ENCODE data around the gene IPMK.

The IPMK gene

GRCh38 chr10:58267713-58268453 is at the start of gene IPMK:
Gene IPMK, minus strand, starts transcription at chr10:58267894. Its CDS starts 283 bp downstream, at chr10:58267611.
- H3K27me3 ChIP-seq (ENCODE audit: control insufficient read depth in 1 of 2, insufficient read depth in 2 of 2, low read length in 2 of 2) = no peaks in the 10 kb centered on the region
- peak within 1 kb of the TSS; percentile 77 to 96 for H3K9ac ChIP-seq (ENCODE audit: low read depth in 1 of 2, low read length in 2 of 2)
- H3K9me3 ChIP-seq (ENCODE audit: control insufficient read depth in 1 of 2, low read length in 2 of 2) = no peaks in the 10 kb centered on the region
- peaks cover 21 to 23% of the 10 kb centered on the region in 2 donors for H3K4me1 ChIP-seq (ENCODE audit: control insufficient read depth in 1 of 2, insufficient read depth in 2 of 2, low read length in 2 of 2)
- no peaks in the 10 kb centered on the region for H3K36me3 ChIP-seq (ENCODE audit: control insufficient read depth in 1 of 2, insufficient read depth in 2 of 2, low read length in 2 of 2)
- H3K4me3 ChIP-seq (ENCODE audit: low read depth in 1 of 2, low read length in 2 of 2) = peak within 1 kb of the TSS; percentile 96
- peak within 1 kb of the TSS; percentile 90 for H3K27ac ChIP-seq (ENCODE audit: low read depth, low read length)

GRCh38 chr10:58316874-58317273 is 49.2 kb upstream of the IPMK start:
- no peak overlapping the region for H3K9ac ChIP-seq (ENCODE audit: low read depth in 1 of 2, low read length in 2 of 2)
- no peaks in the 10 kb centered on the region for H3K27me3 ChIP-seq (ENCODE audit: control insufficient read depth in 1 of 2, insufficient read depth in 2 of 2, low read length in 2 of 2)
- H3K36me3 ChIP-seq (ENCODE audit: control insufficient read depth in 1 of 2, insufficient read depth in 2 of 2, low read length in 2 of 2) = no peaks in the 10 kb centered on the region
- H3K4me3 ChIP-seq (ENCODE audit: low read depth in 1 of 2, low read length in 2 of 2) = no peak overlapping the region
- H3K4me1 ChIP-seq (ENCODE audit: control insufficient read depth in 1 of 2, insufficient read depth in 2 of 2, low read length in 2 of 2) = no peaks in the 10 kb centered on the region
- H3K27ac ChIP-seq (ENCODE audit: low read depth, low read length) = no peak overlapping the region
- no peaks in the 10 kb centered on the region for H3K9me3 ChIP-seq (ENCODE audit: control insufficient read depth in 1 of 2, low read length in 2 of 2)

- H3K36me3 ChIP-seq (ENCODE audit: control insufficient read depth in 1 of 2, insufficient read depth in 2 of 2, low read length in 2 of 2) = no peaks in the 10 kb centered on the region
- no peak overlapping the region for H3K9ac ChIP-seq (ENCODE audit: low read depth in 1 of 2, low read length in 2 of 2)
Measured at GRCh38 chr10:58311026-58311425, 43.3 kb upstream of the IPMK start.

GRCh38 chr10:58307676-58308075 is 40.0 kb upstream of the IPMK start:
- no peaks in the 10 kb centered on the region for H3K27me3 ChIP-seq (ENCODE audit: control insufficient read depth in 1 of 2, insufficient read depth in 2 of 2, low read length in 2 of 2)
- H3K9me3 ChIP-seq (ENCODE audit: control insufficient read depth in 1 of 2, low read length in 2 of 2) = no peaks in the 10 kb centered on the region
- H3K27ac ChIP-seq (ENCODE audit: low read depth, low read length) = no peak overlapping the region
- H3K4me3 ChIP-seq (ENCODE audit: low read depth in 1 of 2, low read length in 2 of 2) = no peak overlapping the region
- no peak overlapping the region for H3K9ac ChIP-seq (ENCODE audit: low read depth in 1 of 2, low read length in 2 of 2)
- H3K4me1 ChIP-seq (ENCODE audit: control insufficient read depth in 1 of 2, insufficient read depth in 2 of 2, low read length in 2 of 2) = peaks cover under 1% of the 10 kb centered on the region in 2 donors
- H3K36me3 ChIP-seq (ENCODE audit: control insufficient read depth in 1 of 2, insufficient read depth in 2 of 2, low read length in 2 of 2) = no peaks in the 10 kb centered on the region

More at GRCh38 chr10:58311026-58311425, 43.3 kb upstream of the IPMK start:
- Histone ChIP-seq H3K9me3 (ENCODE audit: control insufficient read depth in 1 of 2, low read length in 2 of 2) (no peaks in the 10 kb centered on the region), H3K27me3 (ENCODE audit: control insufficient read depth in 1 of 2, insufficient read depth in 2 of 2, low read length in 2 of 2) (no peaks in the 10 kb centered on the region), H3K27ac (ENCODE audit: low read depth, low read length) (no peak overlapping the region), H3K4me3 (ENCODE audit: low read depth in 1 of 2, low read length in 2 of 2) (no peak overlapping the region), H3K4me1 (ENCODE audit: control insufficient read depth in 1 of 2, insufficient read depth in 2 of 2, low read length in 2 of 2) (no peaks in the 10 kb centered on the region)

GRCh38 chr10:58305821-58306220 is 38.1 kb upstream of the IPMK start:
- H3K27me3 ChIP-seq (ENCODE audit: control insufficient read depth in 1 of 2, insufficient read depth in 2 of 2, low read length in 2 of 2) = no peaks in the 10 kb centered on the region
- no peak overlapping the region for H3K9ac ChIP-seq (ENCODE audit: low read depth in 1 of 2, low read length in 2 of 2)
- H3K4me1 ChIP-seq (ENCODE audit: control insufficient read depth in 1 of 2, insufficient read depth in 2 of 2, low read length in 2 of 2) = peaks cover 2 to 10% of the 10 kb centered on the region in 2 donors
- no peak overlapping the region for H3K27ac ChIP-seq (ENCODE audit: low read depth, low read length)
- H3K9me3 ChIP-seq (ENCODE audit: control insufficient read depth in 1 of 2, low read length in 2 of 2) = no peaks in the 10 kb centered on the region
- no peaks in the 10 kb centered on the region for H3K36me3 ChIP-seq (ENCODE audit: control insufficient read depth in 1 of 2, insufficient read depth in 2 of 2, low read length in 2 of 2)
- no peak overlapping the region for H3K4me3 ChIP-seq (ENCODE audit: low read depth in 1 of 2, low read length in 2 of 2)

- Histone ChIP-seq H3K9me3 (ENCODE audit: control insufficient read depth in 1 of 2, low read length in 2 of 2) (no peaks in the 10 kb centered on the region), H3K27ac (ENCODE audit: low read depth, low read length) (no peak overlapping the region), H3K9ac (ENCODE audit: low read depth in 1 of 2, low read length in 2 of 2) (no peak overlapping the region)
Measured at GRCh38 chr10:58304099-58304633, 36.5 kb upstream of the IPMK start.

GRCh38 chr10:58302254-58302653 is 34.6 kb upstream of the IPMK start:
- Histone ChIP-seq H3K9ac (ENCODE audit: low read depth in 1 of 2, low read length in 2 of 2) (no peak overlapping the region), H3K4me1 (ENCODE audit: control insufficient read depth in 1 of 2, insufficient read depth in 2 of 2, low read length in 2 of 2) (peaks cover 7 to 10% of the 10 kb centered on the region in 2 donors), H3K27ac (ENCODE audit: low read depth, low read length) (no peak overlapping the region), H3K27me3 (ENCODE audit: control insufficient read depth in 1 of 2, insufficient read depth in 2 of 2, low read length in 2 of 2) (no peaks in the 10 kb centered on the region), H3K36me3 (ENCODE audit: control insufficient read depth in 1 of 2, insufficient read depth in 2 of 2, low read length in 2 of 2) (no peaks in the 10 kb centered on the region), H3K4me3 (ENCODE audit: low read depth in 1 of 2, low read length in 2 of 2) (no peak overlapping the region), H3K9me3 (ENCODE audit: control insufficient read depth in 1 of 2, low read length in 2 of 2) (no peaks in the 10 kb centered on the region)

More at GRCh38 chr10:58304099-58304633, 36.5 kb upstream of the IPMK start:
- peaks cover 7 to 10% of the 10 kb centered on the region in 2 donors for H3K4me1 ChIP-seq (ENCODE audit: control insufficient read depth in 1 of 2, insufficient read depth in 2 of 2, low read length in 2 of 2)
- H3K4me3 ChIP-seq (ENCODE audit: low read depth in 1 of 2, low read length in 2 of 2) = no peak overlapping the region
- no peaks in the 10 kb centered on the region for H3K27me3 ChIP-seq (ENCODE audit: control insufficient read depth in 1 of 2, insufficient read depth in 2 of 2, low read length in 2 of 2)
- no peaks in the 10 kb centered on the region for H3K36me3 ChIP-seq (ENCODE audit: control insufficient read depth in 1 of 2, insufficient read depth in 2 of 2, low read length in 2 of 2)

- Histone ChIP-seq H3K9ac (ENCODE audit: low read depth in 1 of 2, low read length in 2 of 2) (no peak overlapping the region), H3K4me1 (ENCODE audit: control insufficient read depth in 1 of 2, insufficient read depth in 2 of 2, low read length in 2 of 2) (peaks cover 7 to 10% of the 10 kb centered on the region in 2 donors), H3K27ac (ENCODE audit: low read depth, low read length) (no peak overlapping the region), H3K4me3 (ENCODE audit: low read depth in 1 of 2, low read length in 2 of 2) (no peak overlapping the region), H3K36me3 (ENCODE audit: control insufficient read depth in 1 of 2, insufficient read depth in 2 of 2, low read length in 2 of 2) (no peaks in the 10 kb centered on the region), H3K9me3 (ENCODE audit: control insufficient read depth in 1 of 2, low read length in 2 of 2) (no peaks in the 10 kb centered on the region), H3K27me3 (ENCODE audit: control insufficient read depth in 1 of 2, insufficient read depth in 2 of 2, low read length in 2 of 2) (no peaks in the 10 kb centered on the region)
Measured at GRCh38 chr10:58300676-58301075, 33.0 kb upstream of the IPMK start.

GRCh38 chr10:58299580-58299979 is 31.9 kb upstream of the IPMK start:
- H3K4me3 ChIP-seq (ENCODE audit: low read depth in 1 of 2, low read length in 2 of 2) = no peak overlapping the region
- no peaks in the 10 kb centered on the region for H3K9me3 ChIP-seq (ENCODE audit: control insufficient read depth in 1 of 2, low read length in 2 of 2)
- H3K36me3 ChIP-seq (ENCODE audit: control insufficient read depth in 1 of 2, insufficient read depth in 2 of 2, low read length in 2 of 2) = no peaks in the 10 kb centered on the region
- no peak overlapping the region for H3K27ac ChIP-seq (ENCODE audit: low read depth, low read length)
- H3K9ac ChIP-seq (ENCODE audit: low read depth in 1 of 2, low read length in 2 of 2) = no peak overlapping the region
- peaks cover 7 to 10% of the 10 kb centered on the region in 2 donors for H3K4me1 ChIP-seq (ENCODE audit: control insufficient read depth in 1 of 2, insufficient read depth in 2 of 2, low read length in 2 of 2)
- no peaks in the 10 kb centered on the region for H3K27me3 ChIP-seq (ENCODE audit: control insufficient read depth in 1 of 2, insufficient read depth in 2 of 2, low read length in 2 of 2)

- Histone ChIP-seq H3K4me1 (ENCODE audit: control insufficient read depth in 1 of 2, insufficient read depth in 2 of 2, low read length in 2 of 2) (peaks cover 0 to 6% of the 10 kb centered on the region in 2 donors), H3K36me3 (ENCODE audit: control insufficient read depth in 1 of 2, insufficient read depth in 2 of 2, low read length in 2 of 2) (peaks cover 3 to 8% of the 10 kb centered on the region in 2 donors), H3K27me3 (ENCODE audit: control insufficient read depth in 1 of 2, insufficient read depth in 2 of 2, low read length in 2 of 2) (no peaks in the 10 kb centered on the region), H3K4me3 (ENCODE audit: low read depth in 1 of 2, low read length in 2 of 2) (no peak overlapping the region), H3K9ac (ENCODE audit: low read depth in 1 of 2, low read length in 2 of 2) (no peak overlapping the region), H3K27ac (ENCODE audit: low read depth, low read length) (no peak overlapping the region), H3K9me3 (ENCODE audit: control insufficient read depth in 1 of 2, low read length in 2 of 2) (no peaks in the 10 kb centered on the region)
Measured at GRCh38 chr10:58293989-58294388, 26.3 kb upstream of the IPMK start.
